NCI-H460 (cell line): ENCODE results near the gene NANS. TPM values are rescaled to one million over a fixed set of nuclear protein-coding genes. Genes with fewer than 3 reads are reported as not detected.
A peak's percentile ranks its signal among the peaks of the same experiment; 100 is the strongest.
"Not testable (repeated sequence)": the region's sequence is repeated elsewhere in the genome, so short reads cannot be mapped to it uniquely, and the experiment has no call there.

Experiments
- DNase-seq: peaks from one replicate; pipeline ENCODE4 v3.0.0-alpha.2; 2016; ENCODE audit warnings: low read depth; ENCODE audit errors: extremely low read depth
- polyA plus RNA-seq: library from polyadenylated mRNA; depleted of rRNA; stranded (reverse); fragments of >200 nt; gene quantifications from 2 replicates; pipeline ENCODE4 v1.2.3, GENCODE V29; 2014; cell fraction: nucleus; rRNA removed
- total RNA-seq: library from RNA; depleted of rRNA; stranded (reverse); fragments of >200 nt; shearing (Covaris generic); gene quantifications from 2 replicates; pipeline ENCODE4 v1.2.3, GENCODE V29; 2014; rRNA removed

NANS gene
- 75.5 and 80.8 TPM in 2 replicates for total RNA-seq
- polyA plus RNA-seq: 52.2 and 69.8 TPM in 2 replicates

GRCh38 chr9:98056269-98057137, at the start of gene NANS:
Gene NANS (plus strand): TSS chr9:98056732. CDS start chr9:98056809, 77 bp downstream.
- peak; percentile 89 for DNase-seq

GRCh38 chr9:98007251-98007928, 49.1 kb upstream of the NANS start:
- no peak for DNase-seq

GRCh38 chr9:98008764-98009163, 47.8 kb upstream of the NANS start:
- DNase-seq: no peak

- no peak for DNase-seq
Observed at GRCh38 chr9:98009437-98009836, 47.1 kb upstream of the NANS start.

- DNase-seq: no peak
Observed at GRCh38 chr9:98009936-98010335, 46.6 kb upstream of the NANS start.

GRCh38 chr9:98010445-98010844, 46.1 kb upstream of the NANS start:
- no peak for DNase-seq

- no peak for DNase-seq
Observed at GRCh38 chr9:98011122-98011521, 45.4 kb upstream of the NANS start.

- DNase-seq: no peak
Observed at GRCh38 chr9:98016137-98016680, 40.3 kb upstream of the NANS start.

- no peak for DNase-seq
Observed at GRCh38 chr9:98017306-98017705, 39.2 kb upstream of the NANS start.

GRCh38 chr9:98018347-98018746, 38.2 kb upstream of the NANS start:
- DNase-seq: no peak

- DNase-seq: no peak
Observed at GRCh38 chr9:98019098-98019497, 37.4 kb upstream of the NANS start.

- DNase-seq: not testable (repeated sequence)
Observed at GRCh38 chr9:98019869-98020268, 36.7 kb upstream of the NANS start.

GRCh38 chr9:98020476-98021145, 35.9 kb upstream of the NANS start:
- DNase-seq: no peak

GRCh38 chr9:98021306-98022040, 35.1 kb upstream of the NANS start:
- no peak for DNase-seq

- no peak for DNase-seq
Observed at GRCh38 chr9:98022447-98022846, 34.1 kb upstream of the NANS start.

GRCh38 chr9:98024702-98025101, 31.8 kb upstream of the NANS start:
- DNase-seq: no peak

- DNase-seq: no peak
Observed at GRCh38 chr9:98031169-98031568, 25.4 kb upstream of the NANS start.

GRCh38 chr9:98031935-98032334, 24.6 kb upstream of the NANS start:
- no peak for DNase-seq

- DNase-seq: peak; percentile 85
Observed at GRCh38 chr9:98034593-98035546, 21.7 kb upstream of the NANS start.
